HEK293T (cell line): Measurements from ENCODE around the gene GIGYF1.

Experiments
- ARNT ChIP-seq: fragments of 450-650 bp; IDR thresholded peaks from 2 replicates; pipeline ENCODE4 v1.6.1; 2017; ENCODE audit warnings: mild to moderate bottlenecking
- BHLHE40 ChIP-seq: fragments of 450-650 bp; IDR thresholded peaks from 2 replicates; pipeline ENCODE4 v1.6.1; 2016; ENCODE audit warnings: mild to moderate bottlenecking, moderate library complexity, borderline replicate concordance
- ELF4 ChIP-seq: fragments of 450-650 bp; IDR thresholded peaks from 2 replicates; pipeline ENCODE4 v1.6.1; 2017; ENCODE audit warnings: antibody characterized with exemption
- FOXA1 ChIP-seq: fragments of 450-650 bp; IDR thresholded peaks from 2 replicates; pipeline ENCODE4 v1.6.1; 2016; ENCODE audit warnings: mild to moderate bottlenecking
- FOXK2 ChIP-seq: fragments of 450-650 bp; IDR thresholded peaks from 2 replicates; pipeline ENCODE4 v1.6.1; 2016; ENCODE audit warnings: mild to moderate bottlenecking
- HDGF ChIP-seq: fragments of 450-650 bp; IDR thresholded peaks from 2 replicates; pipeline ENCODE4 v1.6.1; 2017; ENCODE audit warnings: antibody characterized with exemption, borderline replicate concordance
- NFRKB ChIP-seq: fragments of 450-650 bp; IDR thresholded peaks from 2 replicates; pipeline ENCODE4 v1.6.1; 2016; ENCODE audit warnings: mild to moderate bottlenecking, moderate library complexity
- SP1 ChIP-seq: fragments of 450-650 bp; IDR thresholded peaks from 2 replicates; pipeline ENCODE4 v1.6.1; 2017
- SUZ12 ChIP-seq: fragments of 450-650 bp; IDR thresholded peaks from 2 replicates; pipeline ENCODE4 v1.6.1; 2016; ENCODE audit warnings: mild to moderate bottlenecking
- TARDBP ChIP-seq: fragments of 450-650 bp; IDR thresholded peaks from 2 replicates; pipeline ENCODE4 v1.6.1; 2016

DNA sequence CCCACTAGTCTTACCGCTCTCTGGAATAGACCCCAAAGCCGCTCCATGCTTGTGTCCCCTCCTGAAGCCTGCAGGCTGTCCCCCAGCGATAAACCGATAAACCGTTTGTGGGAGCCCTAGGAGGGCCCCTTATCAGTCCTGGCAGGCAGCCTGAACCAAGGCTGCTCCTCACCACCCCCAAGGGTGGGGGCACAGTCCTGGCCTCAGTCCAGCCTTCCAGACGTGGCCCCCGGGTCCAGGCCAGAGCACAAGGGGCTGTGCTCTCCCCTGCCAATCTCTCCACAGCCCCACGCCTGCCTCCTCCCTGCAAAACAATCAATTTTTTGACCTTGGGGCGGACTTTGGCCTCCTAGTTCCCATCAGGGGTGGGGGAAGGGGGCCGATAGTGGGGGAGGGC lies 52.6 kb downstream of the GIGYF1 start, which contains the start of gene TFR2:
- no peak for TF ChIP-seq ARNT
- TF ChIP-seq SUZ12 = no peak
- no peak for TF ChIP-seq FOXK2
- no peak for TF ChIP-seq SP1
- no peak for TF ChIP-seq FOXA1
- no peak for TF ChIP-seq ELF4
- no peak for TF ChIP-seq TARDBP
- TF ChIP-seq NFRKB = no peak
- TF ChIP-seq HDGF = no peak
- no peak for TF ChIP-seq BHLHE40
